GM23338 (cell line): Measurements from ENCODE around the gene UNC79. TPM values are rescaled to one million over a fixed set of nuclear protein-coding genes. Genes with fewer than 3 reads are reported as not detected.
A peak's percentile ranks its signal among the peaks of the same experiment; 100 is the strongest.

Experiments used
- ATAC-seq: fragments of 200-7000 bp; cut with Tn5 transposase; 3 replicates; pipeline ENCODE4 v1.9.1; 2020
- DNase-seq: peaks from one replicate; pipeline ENCODE4 v3.0.0-alpha.2; 2015; ENCODE audit warnings: low spot score
- H2AFZ ChIP-seq: fragments of 200-600 bp; sonication (generic); 2 replicates; pipeline ENCODE4 v1.8.0; 2016; ENCODE audit warnings: antibody characterized with exemption, mild to moderate bottlenecking, moderate library complexity
- H3F3A ChIP-seq: fragments of 200-600 bp; sonication (generic); replicated peaks from 2 replicates; pipeline ENCODE4 v1.8.0; 2017; ENCODE audit warnings: antibody characterized with exemption, mixed run types, low read depth
- H3K27ac ChIP-seq: fragments of 200-600 bp; sonication (generic); 2 replicates; pipeline ENCODE4 v1.6.1; 2016; ENCODE audit warnings: low read depth
- H3K27me3 ChIP-seq: fragments of 200-600 bp; sonication (generic); 2 replicates; pipeline ENCODE4 v1.8.0; 2016; ENCODE audit warnings: mild to moderate bottlenecking, mixed run types, moderate library complexity; ENCODE audit not compliant: insufficient read depth
- H3K36me3 ChIP-seq: fragments of 200-600 bp; sonication (generic); 2 replicates; pipeline ENCODE4 v1.8.0; 2016; ENCODE audit warnings: mild to moderate bottlenecking; ENCODE audit not compliant: insufficient read depth
- H3K4me1 ChIP-seq: fragments of 200-600 bp; sonication (generic); 2 replicates; pipeline ENCODE4 v1.8.0; 2016; ENCODE audit warnings: mild to moderate bottlenecking, moderate library complexity; ENCODE audit not compliant: insufficient read depth
- H3K4me2 ChIP-seq: fragments of 200-600 bp; sonication (generic); 2 replicates; pipeline ENCODE4 v1.7.1; 2017; ENCODE audit warnings: mixed run types
- H3K4me3 ChIP-seq: fragments of 200-600 bp; sonication (generic); 2 replicates; pipeline ENCODE4 v1.6.1; 2016; ENCODE audit warnings: mixed run types
- H3K79me2 ChIP-seq: fragments of 200-600 bp; sonication (generic); replicated peaks from 2 replicates; pipeline ENCODE4 v1.8.0; 2017; ENCODE audit warnings: mild to moderate bottlenecking; ENCODE audit not compliant: insufficient read depth
- H3K9me2 ChIP-seq: fragments of 200-600 bp; sonication (generic); 2 replicates; pipeline ENCODE4 v1.8.0; 2017; ENCODE audit not compliant: insufficient read depth
- H4K20me1 ChIP-seq: fragments of 200-600 bp; sonication (generic); replicated peaks from 2 replicates; pipeline ENCODE4 v1.8.0; 2017; ENCODE audit warnings: mild to moderate bottlenecking; ENCODE audit not compliant: insufficient read depth
- H3K27ac Mint-ChIP-seq: 2 replicates; pipeline ENCODE4 v1.8.0; 2020; ENCODE audit warnings: inconsistent platforms, mild to moderate bottlenecking, moderate library complexity, mixed read lengths
- H3K27me3 Mint-ChIP-seq: 3 replicates; pipeline ENCODE4 v1.8.0; 2022; ENCODE audit warnings: low read depth, mild to moderate bottlenecking, moderate library complexity, mixed read lengths, inconsistent platforms; ENCODE audit not compliant: insufficient read depth, poor library complexity
- H3K36me3 Mint-ChIP-seq: 3 replicates; pipeline ENCODE4 v1.8.0; 2021; ENCODE audit warnings: low read depth, mild to moderate bottlenecking, inconsistent platforms, moderate library complexity, mixed read lengths
- H3K4me1 Mint-ChIP-seq: 3 replicates; pipeline ENCODE4 v1.8.0; 2020; ENCODE audit warnings: mild to moderate bottlenecking, inconsistent platforms, mixed read lengths
- H3K4me3 Mint-ChIP-seq: 3 replicates; pipeline ENCODE4 v1.8.0; 2021; ENCODE audit warnings: moderate library complexity, mild to moderate bottlenecking, inconsistent platforms, mixed read lengths
- H3K9me3 Mint-ChIP-seq: 3 replicates; pipeline ENCODE4 v1.8.0; 2020; ENCODE audit warnings: moderate library complexity, mild to moderate bottlenecking, inconsistent platforms, mixed read lengths
- EZH2 ChIP-seq: fragments of 200-600 bp; sonication (generic); IDR thresholded peaks from one replicate; pipeline ENCODE4 v1.8.0; 2017; ENCODE audit warnings: antibody characterized with exemption, mild to moderate bottlenecking, low read depth; ENCODE audit not compliant: unreplicated experiment
- JUNB ChIP-seq: IDR thresholded peaks from one replicate; pipeline ENCODE4 v1.6.1; 2016; ENCODE audit warnings: antibody characterized with exemption; ENCODE audit not compliant: unreplicated experiment
- NANOG ChIP-seq: IDR thresholded peaks from 2 replicates; pipeline ENCODE4 v1.6.1; 2016; ENCODE audit warnings: antibody characterized with exemption, borderline replicate concordance
- POLR2AphosphoS5 ChIP-seq: IDR thresholded peaks from 2 replicates; pipeline ENCODE4 v1.6.1; 2016; ENCODE audit warnings: antibody characterized with exemption, low read depth
- STAT1 ChIP-seq: IDR thresholded peaks from one replicate; pipeline ENCODE4 v1.6.1; 2016; ENCODE audit warnings: antibody characterized with exemption; ENCODE audit not compliant: unreplicated experiment
- ZNF114 ChIP-seq: fragments of 250-450 bp; sonication (Bioruptor Pico); IDR thresholded peaks from 2 replicates; pipeline ENCODE4 v1.5.0; 2020; ENCODE audit warnings: mild to moderate bottlenecking, moderate library complexity
- ZNF331 ChIP-seq: fragments of 250-450 bp; sonication (Bioruptor Pico); IDR thresholded peaks from 2 replicates; pipeline ENCODE4 v1.5.0; 2020; ENCODE audit warnings: low read depth, mild to moderate bottlenecking, moderate library complexity
- polyA plus RNA-seq: library from polyadenylated mRNA; unstranded; fragments of >200 nt; fragmentation: Nextera tagmentation; extraction: Ambion mirVana; gene quantifications from 2 replicates; pipeline ENCODE4 v1.2.1, GENCODE V29; 2016
- total RNA-seq: library from RNA; depleted of rRNA; stranded (reverse); fragments of >200 nt; shearing (Covaris generic); gene quantifications from 2 replicates; pipeline ENCODE4 v1.2.3, GENCODE V29; 2014
- TF ChIP-seq, protein P1 (sequence below): IDR thresholded peaks from 2 replicates; pipeline ENCODE4 v1.6.1; 2016; ENCODE audit warnings: antibody characterized with exemption
- TF ChIP-seq, protein P2 (sequence below), 2 experiments: fragments of 200-600 bp in 1 of 2; sonication (generic) in 1 of 2; conservative IDR thresholded peaks; 2 replicates each; pipeline versions ENCODE4 v1.5.1 to v1.6.1; 2016 to 2017; ENCODE audit warnings: antibody characterized with exemption in 2 of 2, low read depth in 2 of 2, mild to moderate bottlenecking in 2 of 2, moderate library complexity in 1 of 2

The UNC79 gene
- total and polyA plus RNA-seq, 2 experiments from 2014 or later, result 1.8 to 3.6 TPM

DNA sequence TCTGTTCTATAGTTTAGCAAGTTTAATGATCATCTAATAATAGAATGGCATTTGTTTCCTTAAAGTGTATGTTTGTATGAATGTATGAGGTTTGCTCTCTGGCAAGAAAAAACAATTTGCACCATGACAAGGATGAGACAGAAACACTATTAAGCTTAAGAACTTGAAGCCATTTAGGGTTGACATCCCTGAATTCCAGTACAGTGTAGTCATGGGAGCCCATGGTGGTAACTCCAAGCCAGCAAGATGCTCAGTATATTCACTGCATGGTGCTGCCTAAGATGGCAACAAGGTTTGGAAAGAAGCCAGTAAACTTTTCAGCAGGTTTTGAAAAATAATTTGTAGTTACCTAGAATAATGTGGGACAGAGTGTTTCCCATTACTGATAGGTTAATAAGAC is 198.9 kb downstream of the UNC79 start:
- Histone ChIP-seq H4K20me1 (no peaks in the 10 kb centered on the region), H3K27me3 (no peaks in the 10 kb centered on the region), H3K4me2 (no peak overlapping the region), H3F3A (no peaks in the 10 kb centered on the region), H3K4me3 (no peak overlapping the region), H3K4me1 (no peaks in the 10 kb centered on the region), H3K36me3 (no peaks in the 10 kb centered on the region), H3K79me2 (no peaks in the 10 kb centered on the region), H3K9me2 (no peaks in the 10 kb centered on the region), H2AFZ (no peak overlapping the region), H3K27ac (no peak overlapping the region)
- Mint-ChIP-seq H3K4me3 (no peak overlapping the region), H3K4me1 (no peaks in the 10 kb centered on the region), H3K36me3 (no peaks in the 10 kb centered on the region), H3K27me3 (peaks cover 2% of the 10 kb centered on the region), H3K9me3 (no peaks in the 10 kb centered on the region), H3K27ac (no peak overlapping the region)
- ATAC-seq, result no peak
- TF ChIP-seq NANOG (no peak), EZH2 (no peak), JUNB (no peak)
- peak; percentile 19 for DNase-seq

DNA sequence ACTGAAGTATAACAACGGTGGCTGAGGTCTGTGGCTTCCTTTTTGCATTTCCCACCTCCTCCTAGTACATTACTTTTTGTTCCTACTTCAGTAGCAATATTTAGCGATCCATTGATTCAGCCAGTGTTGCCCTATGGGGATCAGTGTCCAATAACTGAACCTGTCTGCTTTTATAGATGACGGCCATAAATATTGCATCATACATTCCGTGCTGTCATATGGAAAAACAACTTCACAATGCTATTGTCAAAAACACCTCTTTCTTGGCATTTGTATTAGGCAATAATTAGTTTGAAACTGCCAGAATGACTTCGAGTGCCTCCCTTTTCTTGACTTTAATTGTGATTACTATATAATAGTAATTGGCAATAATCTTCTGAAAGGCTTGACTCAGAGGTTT is 208.1 kb downstream of the UNC79 start:
- Histone ChIP-seq H3K79me2 (no peaks in the 10 kb centered on the region), H3K4me3 (no peak overlapping the region), H3K4me2 (no peak overlapping the region), H3K36me3 (no peaks in the 10 kb centered on the region), H2AFZ (no peak overlapping the region), H3K27me3 (no peaks in the 10 kb centered on the region), H3K27ac (no peak overlapping the region), H3K4me1 (no peaks in the 10 kb centered on the region), H4K20me1 (no peaks in the 10 kb centered on the region), H3F3A (no peaks in the 10 kb centered on the region), H3K9me2 (no peaks in the 10 kb centered on the region)
- Mint-ChIP-seq H3K36me3 (peaks cover 7% of the 10 kb centered on the region; the same call in 2 of the 3 replicates), H3K9me3 (no peaks in the 10 kb centered on the region), H3K27ac (peak overlapping the region; percentile 38; the same call in 1 of the 2 replicates), H3K27me3 (no peaks in the 10 kb centered on the region), H3K4me3 (no peak overlapping the region), H3K4me1 (no peaks in the 10 kb centered on the region)
- DNase-seq, result no peak
- TF ChIP-seq, protein P1, sequence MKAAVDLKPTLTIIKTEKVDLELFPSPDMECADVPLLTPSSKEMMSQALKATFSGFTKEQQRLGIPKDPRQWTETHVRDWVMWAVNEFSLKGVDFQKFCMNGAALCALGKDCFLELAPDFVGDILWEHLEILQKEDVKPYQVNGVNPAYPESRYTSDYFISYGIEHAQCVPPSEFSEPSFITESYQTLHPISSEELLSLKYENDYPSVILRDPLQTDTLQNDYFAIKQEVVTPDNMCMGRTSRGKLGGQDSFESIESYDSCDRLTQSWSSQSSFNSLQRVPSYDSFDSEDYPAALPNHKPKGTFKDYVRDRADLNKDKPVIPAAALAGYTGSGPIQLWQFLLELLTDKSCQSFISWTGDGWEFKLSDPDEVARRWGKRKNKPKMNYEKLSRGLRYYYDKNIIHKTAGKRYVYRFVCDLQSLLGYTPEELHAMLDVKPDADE, result no peak
- no peak for ATAC-seq

DNA sequence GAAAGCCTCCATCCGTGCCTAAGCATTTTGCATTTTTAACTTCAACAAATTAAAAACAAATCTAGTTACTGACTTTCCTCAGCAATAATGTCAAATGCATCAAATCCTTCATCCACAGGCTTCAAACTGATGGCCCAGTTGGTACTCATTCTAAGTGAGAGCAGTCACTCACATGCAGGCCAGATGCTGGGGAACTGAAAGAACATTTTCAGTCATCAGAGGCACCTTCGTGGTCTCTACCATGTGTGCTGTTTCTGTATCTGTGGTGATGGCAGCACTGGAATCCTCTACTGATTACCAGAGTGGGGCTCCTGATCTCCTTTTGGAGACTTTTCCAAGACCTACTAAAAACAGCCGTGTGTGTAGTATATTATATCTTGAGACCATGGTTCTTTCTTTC is 212.4 kb downstream of the UNC79 start:
- no peak overlapping the region for H3K4me2 ChIP-seq
- H3K27ac Mint-ChIP-seq, result no peak overlapping the region
- TF ChIP-seq, protein P2, sequence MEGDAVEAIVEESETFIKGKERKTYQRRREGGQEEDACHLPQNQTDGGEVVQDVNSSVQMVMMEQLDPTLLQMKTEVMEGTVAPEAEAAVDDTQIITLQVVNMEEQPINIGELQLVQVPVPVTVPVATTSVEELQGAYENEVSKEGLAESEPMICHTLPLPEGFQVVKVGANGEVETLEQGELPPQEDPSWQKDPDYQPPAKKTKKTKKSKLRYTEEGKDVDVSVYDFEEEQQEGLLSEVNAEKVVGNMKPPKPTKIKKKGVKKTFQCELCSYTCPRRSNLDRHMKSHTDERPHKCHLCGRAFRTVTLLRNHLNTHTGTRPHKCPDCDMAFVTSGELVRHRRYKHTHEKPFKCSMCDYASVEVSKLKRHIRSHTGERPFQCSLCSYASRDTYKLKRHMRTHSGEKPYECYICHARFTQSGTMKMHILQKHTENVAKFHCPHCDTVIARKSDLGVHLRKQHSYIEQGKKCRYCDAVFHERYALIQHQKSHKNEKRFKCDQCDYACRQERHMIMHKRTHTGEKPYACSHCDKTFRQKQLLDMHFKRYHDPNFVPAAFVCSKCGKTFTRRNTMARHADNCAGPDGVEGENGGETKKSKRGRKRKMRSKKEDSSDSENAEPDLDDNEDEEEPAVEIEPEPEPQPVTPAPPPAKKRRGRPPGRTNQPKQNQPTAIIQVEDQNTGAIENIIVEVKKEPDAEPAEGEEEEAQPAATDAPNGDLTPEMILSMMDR (conservative IDR thresholded peaks at IDR 0.05; ENCODE audit: low read depth in 2 of 2), result no peak
- TF ChIP-seq, protein P1, result no peak
- TF ChIP-seq ZNF331 (CRISPR knock-in tag), result no peak
- no peak for TF ChIP-seq POLR2AphosphoS5
- TF ChIP-seq STAT1, result no peak
- TF ChIP-seq ZNF114, result no peak

More for the DNA sequence above, 212.4 kb downstream of the UNC79 start:
- Histone ChIP-seq H4K20me1 (no peaks in the 10 kb centered on the region), H2AFZ (no peak overlapping the region), H3F3A (no peaks in the 10 kb centered on the region), H3K9me2 (no peaks in the 10 kb centered on the region), H3K36me3 (no peaks in the 10 kb centered on the region), H3K79me2 (no peaks in the 10 kb centered on the region), H3K27me3 (no peaks in the 10 kb centered on the region), H3K4me1 (no peaks in the 10 kb centered on the region), H3K27ac (no peak overlapping the region), H3K4me3 (no peak overlapping the region)
- Mint-ChIP-seq H3K36me3 (peaks cover 7% of the 10 kb centered on the region; the same call in 2 of the 3 replicates), H3K9me3 (no peaks in the 10 kb centered on the region), H3K4me3 (no peak overlapping the region), H3K27me3 (no peaks in the 10 kb centered on the region), H3K4me1 (no peaks in the 10 kb centered on the region)
- ATAC-seq (no peak), DNase-seq (no peak)
